IMR-90 (cell line): Measurements from ENCODE around the gene PFN1. TPM values are rescaled to one million over a fixed set of nuclear protein-coding genes. Genes with fewer than 3 reads are reported as not detected.

ENCODE experiments used
- ATAC-seq: fragments of 200-7000 bp; cut with Tn5 transposase; 2 replicates; pipeline ENCODE4 v1.9.1; 2020; ENCODE audit warnings: low read depth, mild to moderate bottlenecking, moderate library complexity
- BruUV-seq: library from RNA; stranded (reverse); fragments of 400-500 nt; replicated peaks from 2 replicates; lab custom pipeline; 2021; lab: Mats Ljungman, UMichigan
- CTCF ChIA-PET: fragments of 300-600 bp; formaldehyde crosslinking; extraction: SDS; loops from one replicate; lab custom pipeline; 2021; ENCODE audit warnings: antibody characterized with exemption; lab: Yijun Ruan, JAX
- POLR2A ChIA-PET: fragments of 300-600 bp; sonication (Branson Sonifier 250); formaldehyde crosslinking; loops from one replicate; lab custom pipeline; 2022; ENCODE audit warnings: antibody characterized with exemption; ENCODE audit not compliant: unreplicated experiment; lab: Charles Lee
- DNase-seq: peaks from one replicate; pipeline ENCODE4 v3.0.0; 2013
- H2AFZ ChIP-seq: replicated peaks from 2 replicates; pipeline ENCODE3; 2013; ENCODE audit warnings: low read length, mild to moderate bottlenecking; ENCODE audit not compliant: poor library complexity
- H2AK5ac ChIP-seq: 2 replicates; pipeline ENCODE4 v1.6.1; 2013; ENCODE audit warnings: low read depth, low read length, inconsistent platforms
- H2AK9ac ChIP-seq: replicated peaks from 2 replicates; pipeline ENCODE3; 2013; ENCODE audit warnings: mild to moderate bottlenecking, low read depth, low read length, moderate library complexity; ENCODE audit not compliant: poor library complexity
- H2BK120ac ChIP-seq: 2 replicates; pipeline ENCODE4 v1.6.1; 2013; ENCODE audit warnings: low read depth, low read length, inconsistent platforms
- H2BK15ac ChIP-seq: 3 replicates; pipeline ENCODE4 v1.6.1; 2013; ENCODE audit warnings: low read depth, low read length, inconsistent platforms
- H2BK20ac ChIP-seq: 2 replicates; pipeline ENCODE4 v1.6.1; 2013; ENCODE audit warnings: low read depth, mild to moderate bottlenecking, inconsistent platforms, low read length, moderate library complexity
- H2BK5ac ChIP-seq: 2 replicates; pipeline ENCODE4 v1.6.1; 2013; ENCODE audit warnings: mild to moderate bottlenecking, low read depth, low read length, inconsistent platforms; ENCODE audit not compliant: poor library complexity, severe bottlenecking
- H3K14ac ChIP-seq: replicated peaks from 2 replicates; pipeline ENCODE4 v1.6.1; 2013; ENCODE audit warnings: low read depth, low read length, inconsistent platforms
- H3K18ac ChIP-seq: 2 replicates; pipeline ENCODE4 v1.6.1; 2013; ENCODE audit warnings: low read depth, low read length, control low read depth
- H3K23ac ChIP-seq: 2 replicates; pipeline ENCODE4 v1.6.1; 2013; ENCODE audit warnings: low read depth, low read length, inconsistent platforms
- H3K27ac ChIP-seq: 2 replicates; pipeline ENCODE4 v1.5.1; 2013; ENCODE audit warnings: mild to moderate bottlenecking, control low read depth, low read length; ENCODE audit not compliant: insufficient read depth
- H3K27me3 ChIP-seq: 2 replicates; pipeline ENCODE4 v1.6.1; 2013; ENCODE audit warnings: low read length; ENCODE audit not compliant: control insufficient read depth, insufficient read depth
- H3K36me3 ChIP-seq: 2 replicates; pipeline ENCODE4 v1.6.1; 2013; ENCODE audit warnings: low read length, mixed read lengths; ENCODE audit not compliant: control insufficient read depth, insufficient read depth
- H3K4ac ChIP-seq: 2 replicates; pipeline ENCODE4 v1.6.1; 2013; ENCODE audit warnings: low read depth, low read length, inconsistent platforms
- H3K4me1 ChIP-seq: 2 replicates; pipeline ENCODE4 v1.6.1; 2013; ENCODE audit warnings: low read length, mixed read lengths; ENCODE audit not compliant: control insufficient read depth, insufficient read depth
- H3K4me2 ChIP-seq: 2 replicates; pipeline ENCODE4 v1.6.1; 2013; ENCODE audit warnings: low read depth, mild to moderate bottlenecking, control low read depth, low read length, moderate library complexity
- H3K4me3 ChIP-seq: 2 replicates; pipeline ENCODE4 v1.5.1; 2013; ENCODE audit warnings: low read depth, mild to moderate bottlenecking, control low read depth, low read length, moderate library complexity; ENCODE audit not compliant: insufficient read depth
- H3K56ac ChIP-seq: 2 replicates; pipeline ENCODE4 v1.6.1; 2013; ENCODE audit warnings: low read length, inconsistent platforms; ENCODE audit not compliant: insufficient read depth; ENCODE audit errors: extremely low read depth
- H3K79me1 ChIP-seq, 2 experiments: 2 replicates each; pipeline ENCODE4 v1.6.1; 2013; ENCODE audit warnings: low read length in 2 of 2, inconsistent platforms in 1 of 2, low read depth in 1 of 2
- H3K9ac ChIP-seq: 2 replicates; pipeline ENCODE4 v1.6.1; 2013; ENCODE audit warnings: low read depth, low read length, control low read depth
- H3K9me1 ChIP-seq: 2 replicates; pipeline ENCODE4 v1.6.1; 2013; ENCODE audit warnings: low read length, inconsistent platforms; ENCODE audit not compliant: insufficient read depth
- H3K9me3 ChIP-seq: 2 replicates; pipeline ENCODE4 v1.6.1; 2013; ENCODE audit warnings: low read length; ENCODE audit not compliant: control insufficient read depth, insufficient read depth
- H4K20me1 ChIP-seq: 2 replicates; pipeline ENCODE4 v1.6.1; 2013; ENCODE audit warnings: low read length, inconsistent platforms; ENCODE audit not compliant: insufficient read depth
- H4K5ac ChIP-seq: 2 replicates; pipeline ENCODE4 v1.6.1; 2013; ENCODE audit warnings: mild to moderate bottlenecking, low read depth, low read length, control low read depth
- H4K8ac ChIP-seq, 2 experiments: 2 replicates each; pipeline ENCODE4 v1.6.1; 2013; ENCODE audit warnings: low read depth in 2 of 2, low read length in 2 of 2, control low read depth in 1 of 2, inconsistent platforms in 1 of 2
- H4K91ac ChIP-seq: 2 replicates; pipeline ENCODE4 v1.6.1; 2013; ENCODE audit warnings: low read depth, low read length, inconsistent platforms; ENCODE audit not compliant: insufficient read depth
- CEBPB ChIP-seq: IDR thresholded peaks from 2 replicates; pipeline ENCODE4 v1.6.1; 2012; ENCODE audit warnings: low read depth, low read length, improper control_type of control experiment
- CHD1 ChIP-seq: IDR thresholded peaks from 2 replicates; pipeline ENCODE4 v1.6.1; 2012; ENCODE audit warnings: low read depth, low read length, improper control_type of control experiment
- ELK1 ChIP-seq: fragments of 150-350 bp; IDR thresholded peaks from 2 replicates; pipeline ENCODE4 v1.6.1; 2016; ENCODE audit warnings: low read depth, mild to moderate bottlenecking, low read length, moderate library complexity, borderline replicate concordance
- FOS ChIP-seq: fragments of 150-350 bp; IDR thresholded peaks from 2 replicates; pipeline ENCODE4 v1.6.1; 2016; ENCODE audit warnings: low read depth, low read length
- MAFK ChIP-seq: IDR thresholded peaks from 2 replicates; pipeline ENCODE4 v1.6.1; 2012; ENCODE audit warnings: low read depth, low read length, improper control_type of control experiment
- MAZ ChIP-seq: IDR thresholded peaks from 2 replicates; pipeline ENCODE4 v1.6.1; 2012; ENCODE audit warnings: low read depth, mild to moderate bottlenecking, low read length, improper control_type of control experiment, moderate library complexity, borderline replicate concordance
- MXI1 ChIP-seq: IDR thresholded peaks from 2 replicates; pipeline ENCODE4 v1.6.1; 2012; ENCODE audit warnings: low read depth, mild to moderate bottlenecking, low read length, moderate library complexity, borderline replicate concordance
- NFE2L2 ChIP-seq: fragments of 150-350 bp; IDR thresholded peaks from 2 replicates; pipeline ENCODE4 v1.6.1; 2016; ENCODE audit warnings: low read depth, mild to moderate bottlenecking, low read length
- RCOR1 ChIP-seq: IDR thresholded peaks from 2 replicates; pipeline ENCODE4 v1.6.1; 2012; ENCODE audit warnings: mild to moderate bottlenecking, low read length, improper control_type of control experiment; ENCODE audit not compliant: insufficient replicate concordance
- RFX5 ChIP-seq: IDR thresholded peaks from 2 replicates; pipeline ENCODE4 v1.8.0; 2012; ENCODE audit warnings: low read depth, mild to moderate bottlenecking, low read length, moderate library complexity
- SMC3 ChIP-seq: fragments of 150-350 bp; IDR thresholded peaks from 2 replicates; pipeline ENCODE4 v1.6.1; 2016; ENCODE audit warnings: low read depth, mild to moderate bottlenecking, antibody characterized with exemption, low read length, moderate library complexity
- USF2 ChIP-seq: fragments of 150-350 bp; IDR thresholded peaks from 2 replicates; pipeline ENCODE4 v1.6.1; 2017; ENCODE audit warnings: mild to moderate bottlenecking, antibody characterized with exemption, low read length, low read depth
- WGBS, 2 experiments: methylation state at CpG; one replicate each; pipeline versions ENCODE4 v1.1.5 to v1.1.7; 2013; ENCODE audit warnings: missing lambda C conversion rate in 2 of 2; ENCODE audit not compliant: insufficient read length in 1 of 2; ENCODE audit errors: extremely low coverage in 2 of 2; 5-methylcytosine and 5-hydroxymethylcytosine counted together
- dilution Hi-C: fragments of 300-500 bp; cut with HindIII; formaldehyde crosslinking; loops from one replicate; pipeline ENCODE4 v1.14.3; 2018; ENCODE audit warnings: low sequenced_read_pairs; ENCODE audit not compliant: unreplicated experiment
- in situ Hi-C: fragments of 300-500 bp; cut with MboI; formaldehyde crosslinking; loops from 3 replicates; pipeline ENCODE4 v1.14.3; 2019; ENCODE audit warnings: low sequenced_read_pairs, inconsistent platforms, mixed read lengths
- intact Hi-C: fragments of 100-400 bp; cut with micrococcal nuclease; formaldehyde crosslinking; loops from 2 replicates; pipeline ENCODE4 v1.10.0; 2022
- polyA plus RNA-seq, 3 experiments: library from polyadenylated mRNA; depleted of rRNA; stranded (reverse); fragments of >200 nt; gene quantifications; 2 replicates each; pipeline ENCODE4 v1.2.3, GENCODE V29; 2012; ENCODE audit warnings: low replicate concordance in 1 of 3
- total RNA-seq: library from RNA; depleted of rRNA; stranded (reverse); fragments of >200 nt; gene quantifications from 2 replicates; pipeline ENCODE4 v1.2.3, GENCODE V29; 2012
- TF ChIP-seq, protein P1 (sequence below): conservative IDR thresholded peaks from 2 replicates; pipeline ENCODE4 v1.5.1; 2012; ENCODE audit warnings: mild to moderate bottlenecking, low read depth, low read length, improper control_type of control experiment

PFN1 gene
- total and polyA plus RNA-seq, 2 of the 4 experiments (the other 2 are of a cell fraction) = 348 to 1,671 TPM

DNA sequence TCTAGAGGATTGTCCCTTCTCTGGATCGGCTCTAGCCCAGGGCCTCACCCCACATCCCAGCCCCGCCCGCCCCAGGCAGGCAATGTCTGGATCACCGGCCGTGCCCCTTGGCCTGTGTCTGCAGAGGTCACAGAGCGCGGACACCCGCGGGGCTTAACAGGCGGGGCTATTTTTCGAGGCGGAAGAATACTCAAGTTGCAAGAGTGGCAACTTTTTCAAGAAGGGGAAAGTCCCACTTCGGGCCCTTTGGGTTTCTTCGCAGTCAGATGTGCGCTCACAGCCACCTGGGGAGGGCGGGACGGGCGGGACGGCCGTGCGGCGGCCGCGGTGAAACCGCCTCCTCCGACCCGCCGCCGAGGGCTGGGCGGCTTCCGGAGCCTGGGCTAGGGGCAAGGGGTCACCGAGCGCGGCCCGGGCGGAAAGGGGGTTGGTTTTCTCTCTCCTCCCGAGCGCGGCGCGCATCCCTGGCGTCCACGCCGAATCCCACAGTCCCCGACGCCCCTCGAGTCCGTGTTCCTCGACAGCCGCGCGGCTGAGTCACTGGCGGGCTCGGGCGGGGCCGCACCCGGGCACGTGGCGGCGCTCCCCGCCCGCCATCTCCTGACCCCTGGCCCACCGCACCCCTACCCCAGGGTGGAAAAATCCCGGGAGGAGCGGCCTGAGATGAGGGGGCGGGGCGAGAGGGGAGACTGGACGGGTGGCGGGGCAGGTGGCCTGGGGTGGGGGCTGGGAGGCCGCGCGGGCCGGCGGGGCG, 1.2 kb upstream of the PFN1 start:
- H4K5ac ChIP-seq = peak overlapping the region; percentile 61
- peak; percentile 2 for ATAC-seq
- H2AK5ac ChIP-seq = peak overlapping the region; percentile 79
- H3K79me1 ChIP-seq = peaks cover 12 to 37% of the 10 kb centered on the region in 2 experiments; a peak in 3 of 4 replicates
- peaks cover 38% of the 10 kb centered on the region for H3K4me1 ChIP-seq
- H3K4me3 ChIP-seq = peak overlapping the region; percentile 98
- peak overlapping the region; percentile 85 for H2AFZ ChIP-seq
- peak overlapping the region; percentile 89 for H3K23ac ChIP-seq
- peaks cover 25% of the 10 kb centered on the region; the same call in 1 of the 2 replicates for H3K9me1 ChIP-seq
- WGBS, 2 experiments = 1% methylated on average over 28 of the region's 75 CpGs; no CpG with 5 or more reads in 1 of the 2 experiments
- H3K9me3 ChIP-seq = no peaks in the 10 kb centered on the region
- no peaks in the 10 kb centered on the region for H3K27me3 ChIP-seq
- no peak overlapping the region for H2BK20ac ChIP-seq
- H4K8ac ChIP-seq = peak overlapping the region; percentile 62 to 86
- H2BK15ac ChIP-seq = peak overlapping the region; percentile 5; the same call in 1 of the 3 replicates
- peak overlapping the region; percentile 95 for H3K56ac ChIP-seq
- ChIA-PET CTCF (no interaction called here), POLR2A (interaction anchor here (0.6 to 3.5 kb wide), 3 partner anchors 9 to 391 kb away, joined by 3 to 19 read pairs (median 4); partner anchors contain the start of gene SPAG7)
- H3K4ac ChIP-seq = peak overlapping the region; percentile 97
- peaks cover 21% of the 10 kb centered on the region for H3K36me3 ChIP-seq
- peak; percentile 76 for DNase-seq
- dilution Hi-C loops (no loop called here), intact Hi-C loops (no loop called here), in situ Hi-C loops (no loop called here)
- peaks cover 40% of the 10 kb centered on the region for H4K20me1 ChIP-seq
- no TSS peak for BruUV-seq
- peak overlapping the region; percentile 96 for H2AK9ac ChIP-seq
- H3K4me2 ChIP-seq = peak overlapping the region; percentile 74
- H3K9ac ChIP-seq = peak overlapping the region; percentile 87
- peak overlapping the region; percentile 71 for H3K18ac ChIP-seq
- H2BK5ac ChIP-seq = peak overlapping the region; percentile 90
- peak overlapping the region; percentile 91 for H3K27ac ChIP-seq
- H3K14ac ChIP-seq = peak overlapping the region; percentile 98
- peak overlapping the region; percentile 91 for H4K91ac ChIP-seq
- peak overlapping the region; percentile 85 for H2BK120ac ChIP-seq
- TF ChIP-seq RCOR1 (no peak), MAFK (no peak), FOS (0 out of 2 replicates have a peak, but pooled peaks have one; percentile 7), MXI1 (no peak), RFX5 (no peak), CEBPB (no peak), NFE2L2 (no peak), CHD1 (no peak), ELK1 (no peak), SMC3 (no peak), MAZ (peak; percentile 51; the same call in 1 of the 2 replicates), USF2 (peak; percentile 52)
- TF ChIP-seq, protein P1, sequence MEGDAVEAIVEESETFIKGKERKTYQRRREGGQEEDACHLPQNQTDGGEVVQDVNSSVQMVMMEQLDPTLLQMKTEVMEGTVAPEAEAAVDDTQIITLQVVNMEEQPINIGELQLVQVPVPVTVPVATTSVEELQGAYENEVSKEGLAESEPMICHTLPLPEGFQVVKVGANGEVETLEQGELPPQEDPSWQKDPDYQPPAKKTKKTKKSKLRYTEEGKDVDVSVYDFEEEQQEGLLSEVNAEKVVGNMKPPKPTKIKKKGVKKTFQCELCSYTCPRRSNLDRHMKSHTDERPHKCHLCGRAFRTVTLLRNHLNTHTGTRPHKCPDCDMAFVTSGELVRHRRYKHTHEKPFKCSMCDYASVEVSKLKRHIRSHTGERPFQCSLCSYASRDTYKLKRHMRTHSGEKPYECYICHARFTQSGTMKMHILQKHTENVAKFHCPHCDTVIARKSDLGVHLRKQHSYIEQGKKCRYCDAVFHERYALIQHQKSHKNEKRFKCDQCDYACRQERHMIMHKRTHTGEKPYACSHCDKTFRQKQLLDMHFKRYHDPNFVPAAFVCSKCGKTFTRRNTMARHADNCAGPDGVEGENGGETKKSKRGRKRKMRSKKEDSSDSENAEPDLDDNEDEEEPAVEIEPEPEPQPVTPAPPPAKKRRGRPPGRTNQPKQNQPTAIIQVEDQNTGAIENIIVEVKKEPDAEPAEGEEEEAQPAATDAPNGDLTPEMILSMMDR = no peak
